Omental fat pad (tissue), 4 donors: ENCODE measurements around the gene CDC14A. TPM values are rescaled to one million over a fixed set of nuclear protein-coding genes. Genes with fewer than 3 reads are reported as not detected.

Experiments used
- ATAC-seq: fragments of 150-250 bp; one replicate; pipeline ENCODE4 v1.9.1; 2016; ENCODE audit warnings: mild to moderate bottlenecking, moderate library complexity; ENCODE audit not compliant: low FRiP score
- DNase-seq: peaks from one replicate; pipeline ENCODE4 v3.0.0-alpha.2; 2019; ENCODE audit warnings: low spot score
- CTCF ChIP-seq, 3 donors: fragments of 450-650 bp; IDR thresholded peaks; one replicate each; pipeline ENCODE4 v1.5.1; 2016 to 2017; ENCODE audit warnings: antibody characterized with exemption in 3 of 3, mild to moderate bottlenecking in 3 of 3, moderate library complexity in 2 of 3
- total RNA-seq, 4 donors: library from RNA; depleted of rRNA; stranded (reverse); fragments of >200 nt; gene quantifications; one replicate each; pipeline ENCODE4 v1.1.0, GENCODE V29; 2016

CDC14A gene
- total RNA-seq, 4 donors from 2014 or later, result 9.4 to 39.9 (median 13.4) TPM

GRCh38 chr1:100556925-100557605 lies 204.8 kb downstream of the CDC14A start:
- no peak for TF ChIP-seq CTCF (IDR thresholded peaks at IDR 0.05)
- no peak for ATAC-seq
- no peak for DNase-seq

GRCh38 chr1:100557606-100557953 lies 205.3 kb downstream of the CDC14A start:
- DNase-seq (no peak), ATAC-seq (no peak)
- no peak for TF ChIP-seq CTCF (IDR thresholded peaks at IDR 0.05)

GRCh38 chr1:100565533-100565932 lies 213.2 kb downstream of the CDC14A start:
- no peak for TF ChIP-seq CTCF (IDR thresholded peaks at IDR 0.05)
- ATAC-seq, result no peak
- DNase-seq, result no peak

GRCh38 chr1:100565937-100566699 lies 213.8 kb downstream of the CDC14A start:
- no peak for ATAC-seq
- no peak for TF ChIP-seq CTCF (IDR thresholded peaks at IDR 0.05)
- no peak for DNase-seq

GRCh38 chr1:100567062-100567461 lies 214.8 kb downstream of the CDC14A start:
- TF ChIP-seq CTCF (IDR thresholded peaks at IDR 0.05), result no peak
- DNase-seq (no peak), ATAC-seq (no peak)

Other genes with a start within 250 kb of the CDC14A start
- gene SASS6, start 219.6 kb upstream of the CDC14A start, total RNA-seq, result 1 to 10 TPM; 1.2 to 4.6 (median 2.0) TPM
- gene TRMT13, start 219.3 kb upstream of the CDC14A start, total RNA-seq, result 10 to 100 TPM in 3 of 4 donors, 1 to 10 TPM in 1; 9.3 to 21.1 (median 15.8) TPM
- gene LRRC39, start 174.2 kb upstream of the CDC14A start, total RNA-seq, result 1 to 10 TPM in 3 of 4 donors, under 1 TPM in 1; 0.50 to 1.4 (median 1.2) TPM
- 1 to 10 TPM; 3.4 to 9.8 (median 6.4) TPM for gene DBT, start 102.7 kb upstream of the CDC14A start, total RNA-seq
- gene RTCA, start 86.3 kb upstream of the CDC14A start, total RNA-seq, result 10 to 100 TPM; 15.9 to 29.1 (median 19.4) TPM
- 1 to 10 TPM in 1 of 4 donors, under 1 TPM in 2, not detected in 1; 0.28 to 1.9 (median 0.79) TPM for gene GPR88, start 185.6 kb downstream of the CDC14A start, total RNA-seq